ENCODE measurements around the gene PPARA.

DNA sequence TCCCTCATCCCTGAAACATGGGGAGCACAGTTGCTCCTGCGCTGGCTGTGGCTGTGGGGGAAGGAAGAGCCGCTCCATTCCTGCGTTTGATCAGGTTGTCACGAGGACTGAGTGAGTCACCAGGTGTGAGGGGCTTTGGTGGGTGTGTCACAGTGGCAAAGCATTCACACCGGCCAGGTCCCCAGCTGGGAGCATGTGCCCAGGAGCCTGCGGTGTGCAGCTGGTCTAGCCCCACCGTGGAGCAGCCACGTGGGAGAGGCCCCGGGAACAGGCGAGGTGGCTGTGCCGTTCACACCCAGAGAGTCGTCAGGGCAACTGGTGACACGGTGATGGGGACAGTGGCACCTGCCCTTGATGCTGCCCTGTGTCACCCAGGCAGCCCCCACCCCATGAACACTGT lies 47.6 kb upstream of the PPARA start:
- TF ChIP-seq, protein P1, sequence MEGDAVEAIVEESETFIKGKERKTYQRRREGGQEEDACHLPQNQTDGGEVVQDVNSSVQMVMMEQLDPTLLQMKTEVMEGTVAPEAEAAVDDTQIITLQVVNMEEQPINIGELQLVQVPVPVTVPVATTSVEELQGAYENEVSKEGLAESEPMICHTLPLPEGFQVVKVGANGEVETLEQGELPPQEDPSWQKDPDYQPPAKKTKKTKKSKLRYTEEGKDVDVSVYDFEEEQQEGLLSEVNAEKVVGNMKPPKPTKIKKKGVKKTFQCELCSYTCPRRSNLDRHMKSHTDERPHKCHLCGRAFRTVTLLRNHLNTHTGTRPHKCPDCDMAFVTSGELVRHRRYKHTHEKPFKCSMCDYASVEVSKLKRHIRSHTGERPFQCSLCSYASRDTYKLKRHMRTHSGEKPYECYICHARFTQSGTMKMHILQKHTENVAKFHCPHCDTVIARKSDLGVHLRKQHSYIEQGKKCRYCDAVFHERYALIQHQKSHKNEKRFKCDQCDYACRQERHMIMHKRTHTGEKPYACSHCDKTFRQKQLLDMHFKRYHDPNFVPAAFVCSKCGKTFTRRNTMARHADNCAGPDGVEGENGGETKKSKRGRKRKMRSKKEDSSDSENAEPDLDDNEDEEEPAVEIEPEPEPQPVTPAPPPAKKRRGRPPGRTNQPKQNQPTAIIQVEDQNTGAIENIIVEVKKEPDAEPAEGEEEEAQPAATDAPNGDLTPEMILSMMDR (IDR thresholded peaks at IDR 0.05): no peak
- TF ChIP-seq POLR2A (IDR thresholded peaks at IDR 0.05) (no peak), EP300 (IDR thresholded peaks at IDR 0.05) (no peak)
